SK-N-SH (cell line): ENCODE results near the gene SYNPR. TPM values are rescaled to one million over a fixed set of nuclear protein-coding genes. Genes with fewer than 3 reads are reported as not detected.

Source experiments
- CTCF ChIA-PET: fragments of 300-600, 350-600 bp; formaldehyde crosslinking; extraction: SDS; loops from one replicate; lab custom pipeline; 2021; lab: Yijun Ruan, JAX
- POLR2A ChIA-PET: fragments of 350-600 bp; sonication (Branson Sonifier 250); formaldehyde crosslinking; extraction: SDS; loops from one replicate; lab custom pipeline; 2020; ENCODE audit warnings: antibody characterized with exemption, inconsistent platforms; lab: Yijun Ruan, JAX
- DNase-seq: peaks from one replicate; pipeline ENCODE4 v3.0.0; 2012
- H2AFZ ChIP-seq: fragments of 200-600 bp; sonication (generic); 2 replicates; pipeline ENCODE4 v1.8.1; 2016; ENCODE audit warnings: antibody characterized with exemption, mild to moderate bottlenecking, low read depth
- H3F3A ChIP-seq: fragments of 200-600 bp; sonication (generic); replicated peaks from 2 replicates; pipeline ENCODE3; 2016; ENCODE audit warnings: antibody characterized with exemption, mild to moderate bottlenecking; ENCODE audit not compliant: insufficient read depth
- H3K27ac ChIP-seq, 2 experiments: fragments of 200-500 bp in 1 of 2; fragments of 200-600 bp in 1 of 2; sonication (Bioruptor generic) in 1 of 2; sonication (generic), shearing (Covaris generic) in 1 of 2; 2 replicates each; pipeline versions ENCODE4 v1.5.1 to v1.6.1; 2014 to 2016; ENCODE audit warnings: low read depth in 2 of 2, inconsistent platforms in 1 of 2, low read length in 1 of 2, mild to moderate bottlenecking in 1 of 2, mixed read lengths in 1 of 2
- H3K27me3 ChIP-seq: fragments of 200-600 bp; sonication (generic), shearing (Covaris generic); 2 replicates; pipeline ENCODE4 v1.6.1; 2016; ENCODE audit warnings: mixed run types; ENCODE audit not compliant: insufficient read depth
- H3K36me3 ChIP-seq, 2 experiments: fragments of 200-500 bp in 1 of 2; fragments of 200-600 bp in 1 of 2; sonication (Bioruptor generic) in 1 of 2; sonication (generic) in 1 of 2; replicated peaks in 1 of 2; 2 replicates each; pipeline versions ENCODE3 to v1.5.1; 2014 to 2016; ENCODE audit warnings: low read length in 1 of 2, mild to moderate bottlenecking in 1 of 2; ENCODE audit not compliant: insufficient read depth in 2 of 2, control insufficient read depth in 1 of 2
- H3K4me1 ChIP-seq, 2 experiments: fragments of 200-500 bp in 1 of 2; fragments of 200-600 bp in 1 of 2; sonication (Bioruptor generic) in 1 of 2; sonication (generic), shearing (Covaris generic) in 1 of 2; 2 replicates each; pipeline versions ENCODE4 v1.5.1 to v1.6.1; 2014 to 2016; ENCODE audit warnings: low read depth in 1 of 2, low read length in 1 of 2, mixed run types in 1 of 2; ENCODE audit not compliant: insufficient read depth in 2 of 2, control insufficient read depth in 1 of 2
- H3K4me2 ChIP-seq: fragments of 200-600 bp; sonication (generic), shearing (Covaris generic); 2 replicates; pipeline ENCODE4 v1.6.1; 2017; ENCODE audit warnings: mixed run types
- H3K4me3 ChIP-seq, 2 experiments: fragments of 200-500 bp in 1 of 2; fragments of 200-600 bp in 1 of 2; sonication (Bioruptor generic) in 1 of 2; sonication (generic), shearing (Covaris generic) in 1 of 2; 2 replicates each; pipeline versions ENCODE4 v1.5.1 to v1.8.1; 2014 to 2016; ENCODE audit warnings: low read depth in 2 of 2, inconsistent platforms in 1 of 2, low read length in 1 of 2, mild to moderate bottlenecking in 1 of 2, mixed read lengths in 1 of 2, moderate library complexity in 1 of 2
- H3K79me2 ChIP-seq: fragments of 200-600 bp; sonication (generic); 2 replicates; pipeline ENCODE4 v1.8.1; 2017; ENCODE audit warnings: mild to moderate bottlenecking; ENCODE audit not compliant: insufficient read depth
- H3K9ac ChIP-seq: fragments of 200-600 bp; sonication (generic); 2 replicates; pipeline ENCODE4 v1.6.1; 2017; ENCODE audit warnings: mixed run types
- H3K9me2 ChIP-seq: fragments of 200-600 bp; sonication (generic); 2 replicates; pipeline ENCODE4 v1.6.1; 2017; ENCODE audit warnings: mixed run types
- H3K9me3 ChIP-seq: fragments of 200-600 bp; sonication (generic); 2 replicates; pipeline ENCODE4 v1.6.1; 2017; ENCODE audit warnings: mixed run types, mild to moderate bottlenecking, moderate library complexity
- H4K20me1 ChIP-seq: fragments of 200-600 bp; sonication (generic); 2 replicates; pipeline ENCODE4 v1.6.1; 2017; ENCODE audit warnings: mild to moderate bottlenecking, mixed run types; ENCODE audit not compliant: insufficient read depth
- CHD2 ChIP-seq: fragments of 150-350 bp; IDR thresholded peaks from 2 replicates; pipeline ENCODE4 v1.6.1; 2018; ENCODE audit warnings: low read length; ENCODE audit not compliant: partially characterized antibody
- ELF1 ChIP-seq: IDR thresholded peaks from 2 replicates; pipeline ENCODE4 v1.4.0; 2012
- EZH2phosphoT487 ChIP-seq: fragments of 200-600 bp; sonication (generic); IDR thresholded peaks from 2 replicates; pipeline ENCODE4 v1.6.1; 2017; ENCODE audit warnings: low read depth, mixed run types, mild to moderate bottlenecking, antibody characterized with exemption, moderate library complexity, borderline replicate concordance
- FOSL2 ChIP-seq: IDR thresholded peaks from 2 replicates; pipeline ENCODE4 v1.4.0; 2012; ENCODE audit warnings: low read depth, mild to moderate bottlenecking, moderate library complexity, borderline replicate concordance
- FOXJ3 ChIP-seq: sonication (generic); formaldehyde crosslinking; IDR thresholded peaks from 2 replicates; pipeline ENCODE4 v1.5.1; 2020; ENCODE audit warnings: mild to moderate bottlenecking, missing genetic modification reagents
- GABPA ChIP-seq: IDR thresholded peaks from 2 replicates; pipeline ENCODE4 v1.4.0; 2012; ENCODE audit warnings: low read depth, mild to moderate bottlenecking
- JUND ChIP-seq: IDR thresholded peaks from 2 replicates; pipeline ENCODE4 v1.4.0; 2012
- MXI1 ChIP-seq: IDR thresholded peaks from 2 replicates; pipeline ENCODE4 v1.6.1; 2012; ENCODE audit warnings: mild to moderate bottlenecking, low read depth, low read length, improper control_type of control experiment
- NFIC ChIP-seq: IDR thresholded peaks from 2 replicates; pipeline ENCODE4 v1.4.0; 2012; ENCODE audit warnings: borderline replicate concordance
- RCOR1 ChIP-seq: fragments of 150-350 bp; IDR thresholded peaks from 2 replicates; pipeline ENCODE4 v1.6.1; 2017; ENCODE audit warnings: antibody characterized with exemption, low read length
- RFX5 ChIP-seq: IDR thresholded peaks from 2 replicates; pipeline ENCODE4 v1.6.1; 2012; ENCODE audit warnings: mild to moderate bottlenecking, improper control_type of control experiment, low read length
- SMC3 ChIP-seq: IDR thresholded peaks from 2 replicates; pipeline ENCODE4 v1.6.1; 2012; ENCODE audit warnings: low read depth, low read length, improper control_type of control experiment
- USF2 ChIP-seq: fragments of 150-350 bp; IDR thresholded peaks from 2 replicates; pipeline ENCODE4 v1.6.1; 2017; ENCODE audit warnings: antibody characterized with exemption, low read length, low read depth, borderline replicate concordance
- YY1 ChIP-seq: IDR thresholded peaks from 2 replicates; pipeline ENCODE4 v1.4.0; 2012; ENCODE audit warnings: low read depth, mild to moderate bottlenecking
- ZBTB33 ChIP-seq: IDR thresholded peaks from 2 replicates; pipeline ENCODE4 v1.4.0; 2012; ENCODE audit warnings: low read depth, borderline replicate concordance
- WGBS: methylation state at CpG from one replicate; pipeline ENCODE4 v1.1.6; 2017; ENCODE audit warnings: low lambda C conversion rate; 5-methylcytosine and 5-hydroxymethylcytosine counted together
- polyA plus RNA-seq, 3 experiments: library from polyadenylated mRNA; depleted of rRNA; stranded (reverse); fragments of >200 nt; gene quantifications; 2 replicates each; pipeline ENCODE4 v1.2.3, GENCODE V29; 2012
- TF ChIP-seq, protein P1 (sequence below): IDR thresholded peaks from 2 replicates; pipeline ENCODE4; 2012
- TF ChIP-seq, protein P2 (sequence below): IDR thresholded peaks from 2 replicates; pipeline ENCODE4 v1.4.0; 2012; ENCODE audit warnings: low read depth, borderline replicate concordance
- TF ChIP-seq, protein P3 (sequence below): fragments of 200-600 bp; sonication (generic); IDR thresholded peaks from 2 replicates; pipeline ENCODE4 v1.6.1; 2017; ENCODE audit warnings: antibody characterized with exemption, mild to moderate bottlenecking, moderate library complexity

SYNPR gene
- polyA plus RNA-seq, 1 of the 3 experiments (the other 2 are of a cell fraction) = not detected

GRCh38 chr3:63385629-63386028, 107.5 kb downstream of the SYNPR start:
- TF ChIP-seq YY1 = no peak
- no peak for TF ChIP-seq RCOR1
- TF ChIP-seq, protein P1, sequence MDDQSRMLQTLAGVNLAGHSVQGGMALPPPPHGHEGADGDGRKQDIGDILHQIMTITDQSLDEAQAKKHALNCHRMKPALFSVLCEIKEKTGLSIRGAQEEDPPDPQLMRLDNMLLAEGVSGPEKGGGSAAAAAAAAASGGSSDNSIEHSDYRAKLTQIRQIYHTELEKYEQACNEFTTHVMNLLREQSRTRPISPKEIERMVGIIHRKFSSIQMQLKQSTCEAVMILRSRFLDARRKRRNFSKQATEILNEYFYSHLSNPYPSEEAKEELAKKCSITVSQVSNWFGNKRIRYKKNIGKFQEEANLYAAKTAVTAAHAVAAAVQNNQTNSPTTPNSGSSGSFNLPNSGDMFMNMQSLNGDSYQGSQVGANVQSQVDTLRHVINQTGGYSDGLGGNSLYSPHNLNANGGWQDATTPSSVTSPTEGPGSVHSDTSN = no peak
- TF ChIP-seq FOXJ3 (CRISPR knock-in tag) = no peak
- TF ChIP-seq USF2 = no peak
- TF ChIP-seq GABPA = no peak
- no peak for TF ChIP-seq SMC3
- TF ChIP-seq ELF1 = no peak
- TF ChIP-seq, protein P2, sequence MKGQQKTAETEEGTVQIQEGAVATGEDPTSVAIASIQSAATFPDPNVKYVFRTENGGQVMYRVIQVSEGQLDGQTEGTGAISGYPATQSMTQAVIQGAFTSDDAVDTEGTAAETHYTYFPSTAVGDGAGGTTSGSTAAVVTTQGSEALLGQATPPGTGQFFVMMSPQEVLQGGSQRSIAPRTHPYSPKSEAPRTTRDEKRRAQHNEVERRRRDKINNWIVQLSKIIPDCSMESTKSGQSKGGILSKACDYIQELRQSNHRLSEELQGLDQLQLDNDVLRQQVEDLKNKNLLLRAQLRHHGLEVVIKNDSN = no peak
- no peak for TF ChIP-seq EZH2phosphoT487
- TF ChIP-seq MXI1 = no peak
- TF ChIP-seq, protein P3, sequence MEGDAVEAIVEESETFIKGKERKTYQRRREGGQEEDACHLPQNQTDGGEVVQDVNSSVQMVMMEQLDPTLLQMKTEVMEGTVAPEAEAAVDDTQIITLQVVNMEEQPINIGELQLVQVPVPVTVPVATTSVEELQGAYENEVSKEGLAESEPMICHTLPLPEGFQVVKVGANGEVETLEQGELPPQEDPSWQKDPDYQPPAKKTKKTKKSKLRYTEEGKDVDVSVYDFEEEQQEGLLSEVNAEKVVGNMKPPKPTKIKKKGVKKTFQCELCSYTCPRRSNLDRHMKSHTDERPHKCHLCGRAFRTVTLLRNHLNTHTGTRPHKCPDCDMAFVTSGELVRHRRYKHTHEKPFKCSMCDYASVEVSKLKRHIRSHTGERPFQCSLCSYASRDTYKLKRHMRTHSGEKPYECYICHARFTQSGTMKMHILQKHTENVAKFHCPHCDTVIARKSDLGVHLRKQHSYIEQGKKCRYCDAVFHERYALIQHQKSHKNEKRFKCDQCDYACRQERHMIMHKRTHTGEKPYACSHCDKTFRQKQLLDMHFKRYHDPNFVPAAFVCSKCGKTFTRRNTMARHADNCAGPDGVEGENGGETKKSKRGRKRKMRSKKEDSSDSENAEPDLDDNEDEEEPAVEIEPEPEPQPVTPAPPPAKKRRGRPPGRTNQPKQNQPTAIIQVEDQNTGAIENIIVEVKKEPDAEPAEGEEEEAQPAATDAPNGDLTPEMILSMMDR = no peak
- TF ChIP-seq CHD2 = no peak
- no peak for TF ChIP-seq RFX5
- TF ChIP-seq FOSL2 = no peak
- no peak for TF ChIP-seq JUND
- TF ChIP-seq NFIC = no peak
- TF ChIP-seq ZBTB33 = no peak
- TF ChIP-seq, all 33 proteins: peak for 0
- Histone ChIP-seq H3K4me3 (no peak overlapping the region), H3K79me2 (no peaks in the 10 kb centered on the region), H3K4me2 (no peak overlapping the region), H3K36me3 (no peaks in the 10 kb centered on the region), H3K9ac (no peak overlapping the region), H3K27me3 (no peaks in the 10 kb centered on the region; the same call in 1 of the 2 replicates), H3F3A (no peaks in the 10 kb centered on the region), H4K20me1 (no peaks in the 10 kb centered on the region), H3K9me2 (no peaks in the 10 kb centered on the region), H2AFZ (no peak overlapping the region), H3K4me1 (no peaks in the 10 kb centered on the region), H3K9me3 (no peaks in the 10 kb centered on the region), H3K27ac (no peak overlapping the region)
- ChIA-PET POLR2A (interaction anchor here (1.0 kb wide), 1 partner anchor 432 kb away, joined by 3 read pairs; no protein-coding TSS in a partner anchor), CTCF (interaction anchor here (1.4 to 2.4 kb wide), 2 partner anchors 36 to 417 kb away, joined by 5 to 9 read pairs; no protein-coding TSS in a partner anchor)
- WGBS = 60% methylated on average over 3 of the region's 3 CpGs
- no peak for DNase-seq
